HepG2 (cell line): Measurements from ENCODE around the gene MBTD1. TPM values are rescaled to one million over a fixed set of nuclear protein-coding genes. Genes with fewer than 3 reads are reported as not detected.

ENCODE experiments used
- FOXA1 ChIP-seq, 2 experiments: fragments of 450-650 bp in 1 of 2; sonication (generic) in 1 of 2; formaldehyde crosslinking in 1 of 2; IDR thresholded peaks; 2 replicates each; pipeline versions ENCODE4 v1.4.0 to v1.6.1; 2016 to 2020; ENCODE audit warnings: missing genetic modification reagents in 1 of 2
- FOXK1 ChIP-seq: sonication (generic); formaldehyde crosslinking; IDR thresholded peaks from 2 replicates; pipeline ENCODE4 v1.4.0; 2020; ENCODE audit warnings: low read depth, missing genetic modification reagents, borderline replicate concordance
- KLF13 ChIP-seq: sonication (generic); formaldehyde crosslinking; IDR thresholded peaks from 2 replicates; pipeline ENCODE4 v1.4.0; 2020; ENCODE audit warnings: mild to moderate bottlenecking, missing genetic modification reagents
- LRRFIP1 ChIP-seq: sonication (generic); formaldehyde crosslinking; conservative IDR thresholded peaks from 2 replicates; pipeline ENCODE4 v1.4.0; 2020; ENCODE audit warnings: missing genetic modification reagents
- MIER2 ChIP-seq: IDR thresholded peaks from 2 replicates; pipeline ENCODE4 v1.6.1; 2016; ENCODE audit warnings: missing biosample characterization, missing genetic modification reagents
- MTF1 ChIP-seq: sonication (generic); formaldehyde crosslinking; IDR thresholded peaks from 2 replicates; pipeline ENCODE4 v1.5.0; 2020; ENCODE audit warnings: missing genetic modification reagents
- NFE2L1 ChIP-seq: sonication (generic); formaldehyde crosslinking; IDR thresholded peaks from 2 replicates; pipeline ENCODE4 v1.4.0; 2020; ENCODE audit warnings: missing genetic modification reagents, mild to moderate bottlenecking, borderline replicate concordance
- NFYB ChIP-seq: sonication (generic); formaldehyde crosslinking; IDR thresholded peaks from 2 replicates; pipeline ENCODE4 v1.4.0; 2020; ENCODE audit warnings: missing genetic modification reagents
- SMAD1 ChIP-seq: sonication (generic); formaldehyde crosslinking; IDR thresholded peaks from 2 replicates; pipeline ENCODE4 v1.4.0; 2020; ENCODE audit warnings: missing genetic modification reagents, low read depth, mild to moderate bottlenecking, borderline replicate concordance
- ZMYM3 ChIP-seq: sonication (generic); formaldehyde crosslinking; IDR thresholded peaks from 2 replicates; pipeline ENCODE4 v1.5.1; 2020; ENCODE audit warnings: mild to moderate bottlenecking, missing genetic modification reagents
- ZNF446 ChIP-seq: sonication (generic); formaldehyde crosslinking; IDR thresholded peaks from 2 replicates; pipeline ENCODE4 v1.5.0; 2020; ENCODE audit warnings: mild to moderate bottlenecking, missing genetic modification reagents
- ZNF547 ChIP-seq: sonication (generic); formaldehyde crosslinking; IDR thresholded peaks from 2 replicates; pipeline ENCODE4 v1.5.1; 2020; ENCODE audit warnings: mild to moderate bottlenecking, missing genetic modification reagents
- ZNF646 ChIP-seq: sonication (generic); formaldehyde crosslinking; IDR thresholded peaks from 2 replicates; pipeline ENCODE4 v1.9.0; 2021; ENCODE audit warnings: mild to moderate bottlenecking, missing genetic modification reagents
- polyA plus RNA-seq, 8 experiments: library from polyadenylated mRNA; depleted of rRNA in 3 of 8; stranded (reverse) in 7 of 8; unstranded in 1 of 8; fragments of >200 nt; fragmentation: Illumina TruSeq in 4 of 8; extraction: Trizol in 4 of 8; gene quantifications; 2 replicates each; pipeline versions ENCODE4 v1.2.1 to v1.2.3, GENCODE V29; 2011 to 2016; ENCODE audit warnings: low read depth in 4 of 8, missing spikeins in 1 of 8, mixed read lengths in 1 of 8; ENCODE audit not compliant: insufficient read depth in 1 of 8
- total RNA-seq, 5 experiments: library from RNA; depleted of rRNA; stranded (reverse); fragments of >200 nt; fragmentation: Illumina TruSeq; extraction: Trizol; gene quantifications; 2 replicates each; pipeline ENCODE4 v1.2.3, GENCODE V29; 2016; ENCODE audit warnings: low read depth in 1 of 5
- TF ChIP-seq, protein P1 (sequence below): sonication (generic); formaldehyde crosslinking; IDR thresholded peaks from 2 replicates; pipeline ENCODE4 v1.5.1; 2020; ENCODE audit warnings: missing genetic modification reagents, mild to moderate bottlenecking, borderline replicate concordance
- TF ChIP-seq, protein P2 (sequence below): IDR thresholded peaks from 2 replicates; pipeline ENCODE4 v1.6.1; 2012; ENCODE audit warnings: low read depth, low read length, improper control_type of control experiment

MBTD1 gene
- total and polyA plus RNA-seq, 2 of the 13 experiments (the other 11 are each of a cell fraction or from before 2014, with no cell fraction given) = 20.9 TPM

- TF ChIP-seq ZNF646 (CRISPR knock-in tag) (peak; percentile 58; the same call in 1 of the 2 replicates), KLF13 (CRISPR knock-in tag) (0 out of 2 replicates have a peak, but pooled peaks have one; percentile 81), ZNF547 (CRISPR knock-in tag) (peak; percentile 99), SMAD1 (CRISPR knock-in tag) (peak; percentile 82; the same call in 1 of the 2 replicates), MIER2 (CRISPR knock-in tag) (no peak; the same call in 1 of the 2 replicates), MTF1 (CRISPR knock-in tag) (peak; percentile 71), NFYB (CRISPR knock-in tag) (0 out of 2 replicates have a peak, but pooled peaks have one; percentile 5), NFE2L1 (CRISPR knock-in tag) (peak; percentile 69), FOXK1 (CRISPR knock-in tag) (peak; percentile 5; the same call in 1 of the 2 replicates), ZNF446 (CRISPR knock-in tag) (peak; percentile 96), LRRFIP1 (CRISPR knock-in tag) (no peak), FOXA1 (IDR thresholded peaks at IDR 0.05) (no peak), FOXA1 (CRISPR knock-in tag; IDR thresholded peaks at IDR 0.05) (no peak), ZMYM3 (no peak)
- TF ChIP-seq, protein P1, sequence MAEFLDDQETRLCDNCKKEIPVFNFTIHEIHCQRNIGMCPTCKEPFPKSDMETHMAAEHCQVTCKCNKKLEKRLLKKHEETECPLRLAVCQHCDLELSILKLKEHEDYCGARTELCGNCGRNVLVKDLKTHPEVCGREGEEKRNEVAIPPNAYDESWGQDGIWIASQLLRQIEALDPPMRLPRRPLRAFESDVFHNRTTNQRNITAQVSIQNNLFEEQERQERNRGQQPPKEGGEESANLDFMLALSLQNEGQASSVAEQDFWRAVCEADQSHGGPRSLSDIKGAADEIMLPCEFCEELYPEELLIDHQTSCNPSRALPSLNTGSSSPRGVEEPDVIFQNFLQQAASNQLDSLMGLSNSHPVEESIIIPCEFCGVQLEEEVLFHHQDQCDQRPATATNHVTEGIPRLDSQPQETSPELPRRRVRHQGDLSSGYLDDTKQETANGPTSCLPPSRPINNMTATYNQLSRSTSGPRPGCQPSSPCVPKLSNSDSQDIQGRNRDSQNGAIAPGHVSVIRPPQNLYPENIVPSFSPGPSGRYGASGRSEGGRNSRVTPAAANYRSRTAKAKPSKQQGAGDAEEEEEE = no peak
- TF ChIP-seq, protein P2, sequence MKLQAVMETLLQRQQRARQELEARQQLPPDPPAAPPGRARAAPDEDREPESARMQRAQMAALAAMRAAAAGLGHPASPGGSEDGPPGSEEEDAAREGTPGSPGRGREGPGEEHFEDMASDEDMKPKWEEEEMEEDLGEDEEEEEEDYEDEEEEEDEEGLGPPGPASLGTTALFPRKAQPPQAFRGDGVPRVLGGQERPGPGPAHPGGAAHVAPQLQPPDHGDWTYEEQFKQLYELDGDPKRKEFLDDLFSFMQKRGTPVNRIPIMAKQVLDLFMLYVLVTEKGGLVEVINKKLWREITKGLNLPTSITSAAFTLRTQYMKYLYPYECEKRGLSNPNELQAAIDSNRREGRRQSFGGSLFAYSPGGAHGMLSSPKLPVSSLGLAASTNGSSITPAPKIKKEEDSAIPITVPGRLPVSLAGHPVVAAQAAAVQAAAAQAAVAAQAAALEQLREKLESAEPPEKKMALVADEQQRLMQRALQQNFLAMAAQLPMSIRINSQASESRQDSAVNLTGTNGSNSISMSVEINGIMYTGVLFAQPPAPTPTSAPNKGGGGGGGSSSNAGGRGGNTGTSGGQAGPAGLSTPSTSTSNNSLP = no peak
Observed at GRCh38 chr17:51260237-51261023, 581 bp upstream of the MBTD1 start, which contains the start of gene UTP18 (continued).
